ENCODE data around the gene ACP2.

Gene ACP2

GRCh38 chr11:47248664-47249377, at the start of gene ACP2:
Gene ACP2 (minus strand): TSS chr11:47248814. CDS start chr11:47248789, 25 bp downstream.
- TF ChIP-seq Cebpa-rat (IDR thresholded peaks at IDR 0.05): no peak
- Histone ChIP-seq H4K20me1 (no peaks in the 10 kb centered on the region), H3K4me2 (peak within 1 kb of the TSS; percentile 80 to 100 (median 94)), H3K27me3 (no peaks in the 10 kb centered on the region), H3K4me3 (peak within 1 kb of the TSS; percentile 72 to 82 (median 78)), H3K4me1 (peaks cover 24 to 71% (median 29%) of the 10 kb centered on the region in 10 experiments), H3K9me3 (replicated peaks in 1 of 11) (no peaks in the 10 kb centered on the region), H3K27ac (peak within 1 kb of the TSS; percentile 82 to 95 (median 91)), H3K36me3 (peaks cover 21 to 36% (median 30%) of the 10 kb centered on the region in 11 experiments), H3K9ac (peak within 1 kb of the TSS; percentile 83 to 95 (median 89))

GRCh38 chr11:47296045-47296444, 47.4 kb upstream of the ACP2 start:
- Histone ChIP-seq H3K9me3 (replicated peaks in 1 of 11) (peaks cover 4 to 39% (median 30%) of the 10 kb centered on the region in 11 experiments; a peak in 21 of 22 replicates), H3K4me3 (no peak overlapping the region), H4K20me1 (peaks cover 0 to 58% (median 0%) of the 10 kb centered on the region in 11 experiments; a peak in 10 of 22 replicates), H3K36me3 (peaks cover 0 to 100% (median 99%) of the 10 kb centered on the region in 11 experiments; a peak in 21 of 22 replicates), H3K27ac (no peak overlapping the region), H3K27me3 (no peaks in the 10 kb centered on the region), H3K4me1 (no peaks in the 10 kb centered on the region), H3K4me2 (no peak overlapping the region), H3K9ac (no peak overlapping the region)
- TF ChIP-seq Cebpa-rat (IDR thresholded peaks at IDR 0.05): no peak

- no peak overlapping the region for H3K9ac ChIP-seq
- no peaks in the 10 kb centered on the region for H3K27me3 ChIP-seq
- H3K9me3 ChIP-seq (replicated peaks in 1 of 11): peaks cover 0 to 35% (median 24%) of the 10 kb centered on the region in 11 experiments; a peak in 20 of 22 replicates
- peaks cover 0 to 64% (median 0%) of the 10 kb centered on the region in 11 experiments; a peak in 10 of 22 replicates for H4K20me1 ChIP-seq
- TF ChIP-seq Cebpa-rat (IDR thresholded peaks at IDR 0.05): no peak
- H3K27ac ChIP-seq: no peak overlapping the region
- peaks cover 0 to 100% (median 99%) of the 10 kb centered on the region in 11 experiments; a peak in 21 of 22 replicates for H3K36me3 ChIP-seq
- no peak overlapping the region for H3K4me2 ChIP-seq
- H3K4me1 ChIP-seq: no peaks in the 10 kb centered on the region
- no peak overlapping the region for H3K4me3 ChIP-seq
Measured at GRCh38 chr11:47295385-47295784, 46.8 kb upstream of the ACP2 start.

- Histone ChIP-seq H3K4me1 (no peaks in the 10 kb centered on the region), H4K20me1 (peaks cover 0 to 87% (median 12%) of the 10 kb centered on the region in 11 experiments; a peak in 12 of 22 replicates), H3K9ac (no peak overlapping the region), H3K27me3 (no peaks in the 10 kb centered on the region), H3K4me3 (no peak overlapping the region), H3K36me3 (peaks cover 0 to 100% (median 99%) of the 10 kb centered on the region in 11 experiments; a peak in 21 of 22 replicates), H3K9me3 (replicated peaks in 1 of 11) (no peaks in the 10 kb centered on the region), H3K27ac (no peak overlapping the region), H3K4me2 (no peak overlapping the region)
- no peak for TF ChIP-seq Cebpa-rat (IDR thresholded peaks at IDR 0.05)
Measured at GRCh38 chr11:47289856-47290255, 41.2 kb upstream of the ACP2 start.

- Histone ChIP-seq H3K27me3 (no peaks in the 10 kb centered on the region), H3K9me3 (replicated peaks in 1 of 11) (no peaks in the 10 kb centered on the region), H3K9ac (peak overlapping the region in 1 of 11 experiments; percentile 13; a peak in 1 of 22 replicates), H3K4me1 (no peaks in the 10 kb centered on the region), H3K4me3 (no peak overlapping the region), H3K4me2 (no peak overlapping the region), H3K36me3 (peaks cover 0 to 100% (median 100%) of the 10 kb centered on the region in 11 experiments; a peak in 21 of 22 replicates), H3K27ac (peak overlapping the region in 2 of 11 experiments; percentile 6 to 34; a peak in 1 of 22 replicates), H4K20me1 (peaks cover 0 to 94% (median 12%) of the 10 kb centered on the region in 11 experiments; a peak in 12 of 22 replicates)
- no peak for TF ChIP-seq Cebpa-rat (IDR thresholded peaks at IDR 0.05)
Measured at GRCh38 chr11:47288066-47288465, 39.5 kb upstream of the ACP2 start.

- no peak overlapping the region for H3K4me2 ChIP-seq
- peaks cover 0 to 83% (median 12%) of the 10 kb centered on the region in 11 experiments; a peak in 12 of 22 replicates for H4K20me1 ChIP-seq
- H3K4me3 ChIP-seq: no peak overlapping the region
- no peaks in the 10 kb centered on the region for H3K9me3 ChIP-seq (replicated peaks in 1 of 11)
- no peaks in the 10 kb centered on the region for H3K27me3 ChIP-seq
- peaks cover 0 to 100% (median 100%) of the 10 kb centered on the region in 11 experiments; a peak in 21 of 22 replicates for H3K36me3 ChIP-seq
- no peak overlapping the region for H3K9ac ChIP-seq
- H3K27ac ChIP-seq: no peak overlapping the region
- H3K4me1 ChIP-seq: no peaks in the 10 kb centered on the region
- no peak for TF ChIP-seq Cebpa-rat (IDR thresholded peaks at IDR 0.05)
Measured at GRCh38 chr11:47285969-47286770, 37.6 kb upstream of the ACP2 start.

- Histone ChIP-seq H3K4me3 (no peak overlapping the region), H3K9ac (0 out of 22 replicates have a peak overlapping the region, but pooled peaks of 1 of the 11 experiments have one; percentile 18), H3K4me2 (no peak overlapping the region), H3K9me3 (replicated peaks in 1 of 11) (no peaks in the 10 kb centered on the region), H4K20me1 (peaks cover 0 to 87% (median 12%) of the 10 kb centered on the region in 11 experiments; a peak in 12 of 22 replicates), H3K27ac (no peak overlapping the region), H3K36me3 (peaks cover 0 to 100% (median 100%) of the 10 kb centered on the region in 11 experiments; a peak in 21 of 22 replicates), H3K4me1 (no peaks in the 10 kb centered on the region), H3K27me3 (no peaks in the 10 kb centered on the region)
- TF ChIP-seq Cebpa-rat (IDR thresholded peaks at IDR 0.05): no peak
Measured at GRCh38 chr11:47284151-47284550, 35.5 kb upstream of the ACP2 start.

GRCh38 chr11:47282462-47282861, 33.8 kb upstream of the ACP2 start:
- no peak for TF ChIP-seq Cebpa-rat (IDR thresholded peaks at IDR 0.05)
- Histone ChIP-seq H3K4me1 (no peaks in the 10 kb centered on the region), H3K36me3 (peaks cover 0 to 100% (median 100%) of the 10 kb centered on the region in 11 experiments; a peak in 21 of 22 replicates), H3K27me3 (no peaks in the 10 kb centered on the region), H3K9me3 (replicated peaks in 1 of 11) (no peaks in the 10 kb centered on the region), H3K4me3 (no peak overlapping the region), H3K27ac (no peak overlapping the region), H3K9ac (no peak overlapping the region; a peak in 1 of 22 replicates), H3K4me2 (no peak overlapping the region), H4K20me1 (peaks cover 0 to 84% (median 7%) of the 10 kb centered on the region in 11 experiments; a peak in 12 of 22 replicates)

Data from BLaER1 treated with 17β-estradiol and CSF1 and Interleukin-3, amounts not matched to agents 10 nM and 100 nM (cell line).